Stomach (tissue), 9 donors: ENCODE measurements around the gene ARHGAP22. TPM values are rescaled to one million over a fixed set of nuclear protein-coding genes. Genes with fewer than 3 reads are reported as not detected.

Source experiments
- DNase-seq, 2 donors: peaks; one replicate each; pipeline versions ENCODE4 v3.0.0 to v3.0.0-alpha.2; 2013 to 2019
- H3K27ac ChIP-seq, 5 donors: fragments of 200-600 bp in 4 of 5; sonication (generic) in 4 of 5; one replicate each; pipeline ENCODE4 v1.5.1; 2013 to 2019; ENCODE audit warnings: mild to moderate bottlenecking in 1 of 5, moderate library complexity in 1 of 5
- H3K27me3 ChIP-seq, 3 donors: fragments of 200-600 bp; sonication (generic); one replicate each; pipeline ENCODE4 v1.5.1; 2017 to 2019; ENCODE audit warnings: mixed run types in 1 of 3
- H3K36me3 ChIP-seq, 4 donors: fragments of 200-600 bp; sonication (generic); 1 replicate in 3 of 4; 2 replicates in 1 of 4; pipeline ENCODE4 v1.5.1; 2016 to 2019
- H3K4me1 ChIP-seq, 4 donors: fragments of 200-600 bp; sonication (generic); one replicate each; pipeline ENCODE4 v1.5.1; 2016 to 2019
- H3K4me3 ChIP-seq, 4 donors: fragments of 200-600 bp; sonication (generic) in 3 of 4; one replicate each; pipeline ENCODE4 v1.5.1; 2016 to 2019; ENCODE audit warnings: mild to moderate bottlenecking in 1 of 4
- H3K9me3 ChIP-seq, 4 donors: fragments of 200-600 bp; sonication (generic); one replicate each; pipeline ENCODE4 v1.5.1; 2016 to 2019
- EP300 ChIP-seq: sonication (generic); formaldehyde crosslinking; IDR thresholded peaks from one replicate; pipeline ENCODE4 v1.6.1; 2017; ENCODE audit warnings: antibody characterized with exemption
- POLR2A ChIP-seq, 4 donors: fragments of 450-650 bp; IDR thresholded peaks; one replicate each; pipeline ENCODE4 v1.6.1; 2016; ENCODE audit warnings: antibody characterized with exemption in 4 of 4, control low read depth in 2 of 4, mild to moderate bottlenecking in 1 of 4, moderate library complexity in 1 of 4
- POLR2AphosphoS5 ChIP-seq, 3 donors: sonication (generic); formaldehyde crosslinking; IDR thresholded peaks; one replicate each; pipeline ENCODE4 v1.6.1; 2016; ENCODE audit warnings: antibody characterized with exemption in 3 of 3
- WGBS, 5 donors: extraction: QIAGEN DNeasy Blood & Tissue Kit in 3 of 5; methylation state at CpG; one replicate each; pipeline versions ENCODE4 v1.1.5 to v1.1.7; 2013 to 2018; 5-methylcytosine and 5-hydroxymethylcytosine counted together
- intact Hi-C: fragments of 100-400 bp; cut with DNase I; formaldehyde crosslinking; loops from one replicate; pipeline ENCODE4 v1.15.1; 2023; ENCODE audit warnings: low total_unique reads
- polyA plus RNA-seq, 3 donors: library from polyadenylated mRNA; stranded (reverse); fragments of 200-250 nt; gene quantifications; one replicate each; pipeline ENCODE4 v1.2.3, GENCODE V29; 2013
- total RNA-seq, 5 donors: library from RNA; depleted of rRNA; stranded (reverse); fragments of >200 nt; gene quantifications; one replicate each; pipeline versions ENCODE4 v1.1.0 to v1.2.3, GENCODE V29; 2014 to 2016
- TF ChIP-seq, protein P1 (sequence below), 7 experiments: fragments of 450-650 bp in 4 of 7; fragments of 200-600 bp in 3 of 7; sonication (generic) in 3 of 7; IDR thresholded peaks; one replicate each; pipeline ENCODE4 v1.5.1; 2016 to 2019; ENCODE audit warnings: antibody characterized with exemption in 7 of 7, control low read depth in 2 of 7, mild to moderate bottlenecking in 1 of 7
- donor health status: healthy with polysubstance abuse.
- donor health status: Bipolar disorder and iron deficiency.
- donor health status: healthy.

The ARHGAP22 gene
- total and polyA plus RNA-seq, 8 donors: 1.3 to 28.6 (median 2.2) TPM; not detected in 1

DNA sequence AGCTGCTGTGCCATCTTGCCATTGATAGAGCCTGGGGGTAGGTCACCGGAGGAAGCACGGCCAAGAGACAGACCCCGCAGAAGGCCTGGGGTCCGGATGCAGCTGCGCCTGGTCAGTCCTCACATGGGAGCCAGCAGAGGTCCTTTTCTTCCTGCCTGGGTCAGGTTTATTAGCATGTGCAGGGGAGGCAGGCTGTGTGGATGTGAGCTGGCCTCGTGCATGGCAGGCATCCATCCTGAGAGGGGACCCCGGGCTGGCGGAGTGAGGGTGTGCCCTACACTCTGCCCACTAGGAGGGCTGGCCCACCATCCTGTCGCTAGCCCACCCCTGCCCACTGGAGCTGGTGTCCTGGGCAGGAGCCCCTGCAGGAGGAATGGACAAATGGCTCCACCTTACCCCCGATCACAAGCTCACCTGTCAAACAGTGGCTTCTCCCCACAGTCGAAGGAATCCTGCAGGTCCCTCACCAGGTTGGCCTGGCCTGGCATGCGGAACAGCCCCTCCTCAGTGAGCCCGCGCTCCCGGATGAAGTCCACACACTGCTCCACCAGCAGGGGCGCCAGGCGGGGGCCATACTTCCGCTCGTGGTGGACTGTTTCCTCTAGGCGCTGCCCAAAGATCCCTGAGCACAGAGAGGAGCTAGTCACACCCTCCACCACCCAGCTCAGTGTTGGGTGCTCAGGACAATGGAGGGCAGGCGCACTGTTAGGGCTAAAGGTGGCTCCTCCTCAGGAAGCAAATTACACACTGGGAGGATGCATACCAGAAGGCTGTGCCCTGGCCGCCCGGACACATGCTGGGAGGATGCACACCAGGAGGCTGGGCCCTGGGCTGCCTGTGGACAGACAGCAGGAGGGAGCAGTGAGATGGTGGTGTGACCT, 145.4 kb downstream of the ARHGAP22 start:
- TF ChIP-seq POLR2A (IDR thresholded peaks at IDR 0.05) (no peak), EP300 (no peak)
- TF ChIP-seq, protein P1, sequence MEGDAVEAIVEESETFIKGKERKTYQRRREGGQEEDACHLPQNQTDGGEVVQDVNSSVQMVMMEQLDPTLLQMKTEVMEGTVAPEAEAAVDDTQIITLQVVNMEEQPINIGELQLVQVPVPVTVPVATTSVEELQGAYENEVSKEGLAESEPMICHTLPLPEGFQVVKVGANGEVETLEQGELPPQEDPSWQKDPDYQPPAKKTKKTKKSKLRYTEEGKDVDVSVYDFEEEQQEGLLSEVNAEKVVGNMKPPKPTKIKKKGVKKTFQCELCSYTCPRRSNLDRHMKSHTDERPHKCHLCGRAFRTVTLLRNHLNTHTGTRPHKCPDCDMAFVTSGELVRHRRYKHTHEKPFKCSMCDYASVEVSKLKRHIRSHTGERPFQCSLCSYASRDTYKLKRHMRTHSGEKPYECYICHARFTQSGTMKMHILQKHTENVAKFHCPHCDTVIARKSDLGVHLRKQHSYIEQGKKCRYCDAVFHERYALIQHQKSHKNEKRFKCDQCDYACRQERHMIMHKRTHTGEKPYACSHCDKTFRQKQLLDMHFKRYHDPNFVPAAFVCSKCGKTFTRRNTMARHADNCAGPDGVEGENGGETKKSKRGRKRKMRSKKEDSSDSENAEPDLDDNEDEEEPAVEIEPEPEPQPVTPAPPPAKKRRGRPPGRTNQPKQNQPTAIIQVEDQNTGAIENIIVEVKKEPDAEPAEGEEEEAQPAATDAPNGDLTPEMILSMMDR (IDR thresholded peaks at IDR 0.05): no peak
- H3K4me3 ChIP-seq: no peak overlapping the region
- intact Hi-C loops: no loop called here
- H3K27ac ChIP-seq: no peak overlapping the region
- WGBS, 5 donors: 80 to 84% (median 84%) methylated on average over 11 to 23 of the region's 23 CpGs
- H3K9me3 ChIP-seq: no peaks in the 10 kb centered on the region
- H3K36me3 ChIP-seq: no peaks in the 10 kb centered on the region
- H3K4me1 ChIP-seq: peaks cover 0 to 22% (median 11%) of the 10 kb centered on the region in 4 donors
- H3K27me3 ChIP-seq: peaks cover 0 to 25% (median 11%) of the 10 kb centered on the region in 3 donors
- DNase-seq: peak in 1 of 2 donors; percentile 25

DNA sequence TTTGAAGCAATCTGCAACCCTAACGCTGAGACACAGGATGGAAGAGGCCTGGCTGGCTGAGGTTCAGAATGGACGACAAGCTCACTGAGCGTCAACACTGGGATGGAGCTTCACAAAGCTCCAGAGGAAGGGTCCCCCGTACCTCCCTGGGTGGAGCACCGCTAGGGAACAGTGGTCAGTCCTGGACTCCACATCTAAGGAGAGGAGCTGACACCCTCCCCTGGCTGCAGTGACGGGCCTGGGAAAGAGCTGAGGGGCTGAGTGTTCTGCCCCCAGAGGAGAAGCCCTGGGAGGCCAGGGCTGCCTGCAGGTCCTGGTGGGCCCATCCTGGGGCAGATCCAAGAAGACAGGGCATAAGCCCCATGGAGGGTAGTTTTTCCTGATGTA, 146.2 kb downstream of the ARHGAP22 start:
- intact Hi-C loops: no loop called here
- WGBS, 5 donors: 61 to 76% (median 71%) methylated on average over 6 of the region's 6 CpGs
- TF ChIP-seq POLR2AphosphoS5 (IDR thresholded peaks at IDR 0.05): no peak
- no peak for TF ChIP-seq EP300
- Histone ChIP-seq H3K4me3 (no peak overlapping the region), H3K9me3 (no peaks in the 10 kb centered on the region), H3K4me1 (peaks cover 0 to 30% (median 15%) of the 10 kb centered on the region in 4 donors), H3K27ac (no peak overlapping the region), H3K36me3 (no peaks in the 10 kb centered on the region), H3K27me3 (peaks cover 0 to 25% (median 11%) of the 10 kb centered on the region in 3 donors)
- no peak for DNase-seq

DNA sequence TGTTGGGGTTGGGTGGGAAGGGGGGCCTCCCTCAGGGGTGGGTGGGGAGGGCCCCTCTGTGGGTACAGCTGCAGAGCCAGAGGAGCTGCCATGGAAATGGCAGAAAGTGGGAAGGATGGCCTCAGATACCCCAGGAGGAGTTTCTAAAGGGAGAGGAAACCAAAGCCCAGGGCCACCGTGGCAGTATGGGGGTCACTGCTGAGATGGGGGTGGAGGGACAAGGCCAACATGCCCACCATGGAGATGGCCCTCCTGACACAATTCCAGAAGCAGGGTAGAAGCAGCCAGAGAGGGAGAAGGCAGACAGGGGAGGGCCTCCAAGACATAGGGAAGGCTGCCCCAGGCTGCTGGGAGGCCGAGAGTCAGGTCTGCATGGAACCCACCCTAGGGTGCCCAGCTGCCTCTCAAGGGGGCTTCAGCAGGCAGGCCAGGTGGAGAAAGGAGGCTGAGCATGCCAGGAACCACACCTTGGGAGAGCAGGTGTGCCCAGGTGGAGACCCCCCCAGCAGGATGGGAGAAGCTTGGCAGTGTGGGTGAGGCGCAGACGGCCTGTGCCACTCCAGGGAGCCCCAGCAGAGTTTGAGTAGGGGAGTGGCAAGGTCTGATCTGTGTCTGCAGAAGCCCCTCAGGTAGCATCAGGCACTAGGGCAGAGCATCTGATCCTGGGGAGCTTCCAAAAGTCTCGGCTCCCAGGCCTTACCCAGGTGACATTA, 146.8 kb downstream of the ARHGAP22 start:
- TF ChIP-seq POLR2AphosphoS5 (IDR thresholded peaks at IDR 0.05) (no peak), POLR2A (IDR thresholded peaks at IDR 0.05) (no peak), EP300 (no peak)
- TF ChIP-seq, protein P1 (IDR thresholded peaks at IDR 0.05): no peak
- H3K36me3 ChIP-seq: no peaks in the 10 kb centered on the region
- H3K4me1 ChIP-seq: peaks cover 0 to 33% (median 13%) of the 10 kb centered on the region in 4 donors
- no peak overlapping the region for H3K4me3 ChIP-seq
- WGBS, 5 donors: 57 to 69% (median 68%) methylated on average over 4 to 5 of the region's 5 CpGs
- intact Hi-C loops: no loop called here
- peaks cover 0 to 25% (median 11%) of the 10 kb centered on the region in 3 donors for H3K27me3 ChIP-seq
- no peaks in the 10 kb centered on the region for H3K9me3 ChIP-seq
- H3K27ac ChIP-seq: no peak overlapping the region
- DNase-seq: peak in 1 of 2 donors; percentile 13

DNA sequence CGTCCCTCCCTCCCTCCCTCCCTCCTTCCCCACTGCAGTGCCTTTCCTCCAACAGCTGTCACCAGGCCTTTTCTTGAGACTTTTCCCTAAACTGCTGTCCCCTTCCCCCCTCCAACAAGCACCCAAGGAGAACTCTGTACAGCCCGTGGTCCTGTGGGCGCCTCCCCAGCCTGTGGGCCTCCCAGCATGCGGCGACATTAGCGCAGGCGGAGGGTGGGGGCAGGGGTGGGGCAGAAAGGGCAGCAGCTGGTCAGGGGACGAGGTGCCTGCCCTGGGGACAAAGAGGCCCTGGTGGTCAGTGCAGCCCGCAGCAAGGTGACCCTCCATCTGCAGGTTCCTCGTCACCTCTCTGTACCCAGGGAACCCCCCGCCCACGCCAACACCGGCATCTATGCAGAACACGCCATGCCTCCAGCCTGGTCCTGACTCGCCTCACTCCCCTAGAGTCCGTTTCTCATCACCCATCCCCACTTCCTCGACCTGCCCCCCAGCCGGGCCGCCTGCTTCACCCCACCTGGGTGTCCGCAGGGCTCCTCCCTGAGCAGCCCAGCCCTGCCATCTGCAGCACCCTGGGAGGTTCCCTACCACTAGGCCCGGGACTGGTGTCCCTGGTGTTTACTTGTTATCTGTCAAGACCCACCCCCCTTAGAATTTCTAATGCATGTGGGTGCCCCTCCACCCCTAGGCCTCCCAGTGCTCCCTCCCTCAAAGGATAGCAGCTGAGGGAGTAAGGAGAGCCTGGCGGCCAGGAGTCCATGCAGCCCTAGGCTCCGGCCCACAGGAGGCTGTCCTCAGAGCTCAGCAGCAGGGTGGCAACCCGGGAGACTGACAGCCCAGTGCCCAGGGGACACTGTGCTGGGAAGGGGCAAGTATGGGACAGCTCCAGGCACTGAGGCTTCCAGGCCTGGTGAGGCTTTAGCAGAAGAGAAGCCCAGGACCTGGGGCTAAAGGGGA, 147.8 kb downstream of the ARHGAP22 start:
- no peak for TF ChIP-seq POLR2A (IDR thresholded peaks at IDR 0.05)
- TF ChIP-seq POLR2AphosphoS5 (IDR thresholded peaks at IDR 0.05): no peak
- no peak for TF ChIP-seq EP300
- TF ChIP-seq, protein P1 (IDR thresholded peaks at IDR 0.05): no peak
- 58 to 71% (median 60%) methylated on average over 21 to 24 of the region's 24 CpGs for WGBS, 5 donors
- peaks cover 0 to 25% (median 11%) of the 10 kb centered on the region in 3 donors for H3K27me3 ChIP-seq
- no peaks in the 10 kb centered on the region for H3K36me3 ChIP-seq
- peak in 1 of 2 donors; percentile 18 for DNase-seq
- H3K9me3 ChIP-seq: no peaks in the 10 kb centered on the region
- H3K27ac ChIP-seq: no peak overlapping the region
- no peak overlapping the region for H3K4me3 ChIP-seq
- peaks cover 0 to 33% (median 13%) of the 10 kb centered on the region in 4 donors for H3K4me1 ChIP-seq
- intact Hi-C loops: no loop called here
